ENCODE data around the gene LAMA3.

LAMA3 gene

DNA sequence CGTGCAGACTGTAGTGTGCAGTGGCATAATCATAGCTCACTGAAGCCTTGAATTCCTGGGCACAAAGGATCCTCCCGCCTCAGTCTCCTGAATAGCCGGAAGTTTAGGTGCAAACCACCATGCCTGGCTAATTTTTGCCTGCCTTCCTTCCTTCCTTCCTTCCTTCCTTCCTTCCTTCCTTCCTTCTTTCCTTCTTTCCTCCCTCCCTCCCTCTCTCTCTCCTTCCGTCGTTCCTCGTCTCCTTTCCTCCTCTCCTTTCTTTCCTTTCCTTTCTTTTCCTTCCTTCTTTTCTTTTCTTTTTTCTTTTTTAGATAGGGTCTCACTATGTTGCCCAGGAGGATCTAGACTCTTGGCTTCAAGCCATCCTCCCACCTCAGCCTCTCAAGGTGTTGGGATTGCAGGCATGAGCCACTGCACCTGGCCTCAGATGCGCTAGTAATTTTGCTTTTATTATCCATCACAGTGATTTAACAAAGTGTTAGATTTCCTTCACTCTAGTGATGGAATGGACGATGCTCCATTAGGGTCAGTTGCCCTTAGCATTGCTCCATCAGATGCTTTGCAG lies 20.0 kb upstream of the LAMA3 start:
- DNase-seq (ENCODE audit: low read depth, low spot score), result no peak
- no peak overlapping the region for H3K27ac ChIP-seq

DNA sequence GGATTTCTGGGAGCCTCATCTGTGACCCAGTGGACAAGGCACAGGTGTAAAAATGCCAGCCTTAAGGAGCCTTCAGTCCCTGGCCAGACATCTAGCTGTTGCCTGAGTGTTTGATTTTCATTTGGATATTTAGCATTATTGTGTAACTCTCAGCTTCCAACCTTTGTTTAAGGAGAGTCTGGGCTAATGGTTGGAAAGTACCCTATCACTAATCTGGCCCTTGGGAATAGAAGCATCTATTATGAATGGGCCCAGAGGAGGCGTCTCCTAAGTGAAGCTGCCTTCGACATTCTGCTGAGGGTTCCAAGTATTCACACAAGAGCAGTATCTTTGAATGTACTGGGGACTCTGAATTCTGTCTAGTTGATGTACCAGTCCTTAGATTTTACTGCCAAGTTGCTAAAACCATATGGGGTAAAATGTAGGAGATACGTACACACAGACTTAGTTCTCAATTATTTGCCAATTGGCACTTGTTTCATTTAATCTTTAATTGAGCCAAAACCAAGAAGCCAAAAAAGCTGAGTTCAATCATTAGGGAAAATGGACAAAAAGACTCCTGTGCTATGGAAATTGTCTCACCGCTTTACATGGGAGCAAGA lies 19.3 kb upstream of the LAMA3 start:
- no peak for DNase-seq (ENCODE audit: low read depth, low spot score)
- H3K27ac ChIP-seq, result no peak overlapping the region

DNA sequence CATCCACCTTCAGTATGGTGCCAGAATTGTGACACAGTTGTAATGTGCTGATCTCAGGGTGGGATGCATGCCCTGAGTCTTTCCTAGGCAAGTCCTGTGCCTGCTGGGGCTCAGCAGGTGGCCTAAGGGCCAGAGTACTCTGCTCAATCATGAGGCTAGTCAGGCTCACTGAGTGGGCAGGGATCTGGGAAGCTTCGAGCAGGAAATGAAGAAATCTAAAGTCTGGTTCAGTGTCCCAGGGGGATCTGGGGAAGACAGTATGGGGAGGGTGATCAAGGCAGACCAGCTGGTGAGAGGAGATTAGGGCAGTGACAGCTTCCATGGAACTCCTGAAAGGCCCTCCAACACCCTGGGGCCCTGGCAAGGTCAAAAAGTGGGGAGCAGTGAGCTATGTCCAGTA lies 17.7 kb upstream of the LAMA3 start:
- no peak for DNase-seq (ENCODE audit: low read depth, low spot score)
- no peak overlapping the region for H3K27ac ChIP-seq

DNA sequence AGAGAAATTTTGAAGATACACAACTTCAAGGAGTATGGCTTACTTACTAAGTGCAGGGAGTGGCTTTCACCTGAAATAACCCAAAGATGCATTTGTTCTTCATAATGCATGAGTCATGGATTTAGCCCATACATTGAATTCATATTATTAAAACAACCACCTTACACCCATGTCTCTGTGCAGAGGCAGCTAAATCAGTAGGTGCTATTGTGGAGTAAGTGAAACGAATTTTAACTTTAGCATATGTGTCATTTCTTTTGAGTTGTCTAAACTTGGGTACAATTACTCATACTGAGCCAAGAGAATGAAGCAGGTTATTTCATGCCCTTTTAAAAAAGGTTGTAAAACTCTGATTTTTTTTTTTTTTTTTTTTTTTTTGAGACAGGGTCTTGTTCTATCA lies 15.5 kb upstream of the LAMA3 start:
- H3K27ac ChIP-seq, result peak overlapping the region; percentile 35
- peak; percentile 33 for DNase-seq (ENCODE audit: low read depth, low spot score)

DNA sequence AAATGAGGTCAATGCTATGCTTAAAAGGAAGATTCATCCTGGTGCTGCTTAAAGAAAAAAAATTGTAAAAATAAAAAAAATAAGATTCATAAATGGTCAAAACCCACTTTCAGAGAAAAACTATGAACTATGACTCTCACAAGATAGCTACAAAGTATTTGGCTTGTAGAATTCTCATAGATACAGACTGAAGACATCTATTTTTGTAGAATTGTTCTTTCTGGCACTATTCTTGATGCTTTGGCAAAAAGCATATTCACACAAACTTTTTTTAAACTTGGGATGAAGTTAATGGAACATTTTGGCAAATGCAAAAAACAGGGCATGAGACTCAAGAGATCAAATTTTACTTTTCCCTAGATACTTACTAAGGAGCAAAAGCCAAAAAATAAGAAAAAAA lies 14.0 kb upstream of the LAMA3 start:
- no peak for DNase-seq (ENCODE audit: low read depth, low spot score)
- H3K27ac ChIP-seq, result no peak overlapping the region

DNA sequence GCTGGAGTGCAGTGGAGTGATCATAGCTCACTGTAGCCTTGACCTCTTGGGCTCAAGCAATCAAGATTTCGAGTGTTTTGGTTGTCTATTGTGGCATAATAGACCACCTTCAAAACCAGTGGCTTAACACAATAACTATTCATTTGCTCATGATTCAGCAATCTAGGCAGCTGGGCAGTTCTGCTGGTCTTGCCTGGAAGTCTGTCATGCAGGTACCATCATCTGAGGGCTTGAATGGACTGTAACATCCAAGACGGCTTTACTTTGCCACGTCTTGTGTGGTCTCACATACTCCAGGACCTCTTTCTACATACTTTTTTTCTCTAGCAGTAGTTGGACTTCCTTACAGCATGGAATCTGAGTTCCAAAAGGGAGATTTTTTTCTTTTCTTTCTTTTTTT lies 13.4 kb upstream of the LAMA3 start:
- H3K27ac ChIP-seq, result no peak overlapping the region
- no peak for DNase-seq (ENCODE audit: low read depth, low spot score)

DNA sequence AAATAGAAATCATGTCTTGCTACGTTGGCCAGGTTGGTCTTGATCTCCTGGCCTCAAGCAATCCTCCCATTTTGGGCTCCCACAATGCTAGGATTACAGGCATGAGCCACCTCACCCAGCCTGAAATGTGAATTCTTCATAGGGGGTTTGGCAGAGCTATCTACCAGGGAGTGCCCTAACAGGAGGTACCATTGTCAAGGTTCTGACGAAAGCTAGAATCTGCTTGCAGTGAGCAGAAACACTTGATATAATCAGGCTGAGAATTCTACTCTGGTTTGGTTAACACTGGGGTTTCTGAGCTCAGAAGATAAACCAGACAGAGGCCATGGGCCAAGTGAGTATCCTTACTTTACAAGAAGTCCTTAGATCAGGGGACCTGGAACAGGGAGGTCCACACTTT lies 7.2 kb upstream of the LAMA3 start:
- no peak for DNase-seq (ENCODE audit: low read depth, low spot score)
- H3K27ac ChIP-seq, result no peak overlapping the region

DNA sequence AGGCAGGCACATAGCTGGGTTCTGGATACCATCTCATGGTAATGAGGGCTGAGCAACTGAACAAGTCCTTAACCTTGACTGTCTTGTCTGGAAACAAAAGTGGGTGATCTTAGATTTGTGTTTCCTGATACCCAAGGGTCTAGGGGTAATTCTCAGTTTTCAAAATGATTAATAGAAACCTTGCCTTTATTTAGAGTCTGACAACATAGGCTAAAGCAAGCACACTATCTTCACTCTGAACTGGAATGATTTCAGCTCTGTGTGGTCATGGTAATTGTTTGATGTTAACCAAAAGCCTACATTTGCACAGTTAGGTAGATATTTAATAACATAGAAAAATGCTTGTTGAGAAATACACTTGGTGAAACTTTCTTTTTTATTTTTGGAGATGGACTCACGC lies 6.8 kb upstream of the LAMA3 start:
- no peak for DNase-seq (ENCODE audit: low read depth, low spot score)
- no peak overlapping the region for H3K27ac ChIP-seq

DNA sequence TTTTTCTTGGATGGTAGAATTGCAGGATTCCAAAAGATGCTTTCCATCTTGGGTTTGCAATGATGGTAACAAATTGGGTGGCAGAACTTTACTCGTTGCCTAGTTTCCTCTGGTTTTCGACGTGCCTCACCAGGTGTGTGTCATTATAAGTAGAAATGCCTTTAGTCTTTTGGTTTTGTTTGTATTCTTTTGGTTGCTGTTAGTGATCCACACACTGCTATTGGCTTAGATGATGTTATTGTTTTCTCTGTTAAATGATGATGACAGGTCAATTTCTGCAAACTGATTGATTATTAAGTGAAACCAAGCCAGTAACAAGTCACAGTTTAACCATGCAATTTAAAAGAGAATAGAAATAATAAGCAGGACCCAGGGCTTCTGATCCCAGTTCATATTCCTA lies 6.1 kb upstream of the LAMA3 start:
- DNase-seq (ENCODE audit: low read depth, low spot score), result no peak
- H3K27ac ChIP-seq, result no peak overlapping the region

DNA sequence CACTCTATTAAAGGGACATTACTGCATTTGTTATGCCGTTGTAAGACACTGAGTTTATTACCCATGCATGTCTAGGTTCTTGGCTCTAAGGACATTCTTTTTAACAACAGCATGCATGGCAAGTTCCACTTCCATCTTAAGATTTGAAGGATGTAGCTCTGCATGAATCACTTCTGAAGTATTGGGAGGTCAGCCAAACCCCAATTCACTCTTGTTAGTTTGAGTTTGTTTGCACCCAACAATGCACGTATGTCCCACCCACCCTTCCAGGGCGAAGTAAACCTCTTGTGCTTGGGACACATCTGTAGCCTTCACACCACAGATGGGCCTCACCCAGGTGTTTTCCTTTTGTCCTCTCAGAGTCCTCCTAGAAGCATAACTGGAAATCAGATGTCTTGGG lies 5.6 kb upstream of the LAMA3 start:
- H3K27ac ChIP-seq, result no peak overlapping the region
- DNase-seq (ENCODE audit: low read depth, low spot score), result no peak

DNA sequence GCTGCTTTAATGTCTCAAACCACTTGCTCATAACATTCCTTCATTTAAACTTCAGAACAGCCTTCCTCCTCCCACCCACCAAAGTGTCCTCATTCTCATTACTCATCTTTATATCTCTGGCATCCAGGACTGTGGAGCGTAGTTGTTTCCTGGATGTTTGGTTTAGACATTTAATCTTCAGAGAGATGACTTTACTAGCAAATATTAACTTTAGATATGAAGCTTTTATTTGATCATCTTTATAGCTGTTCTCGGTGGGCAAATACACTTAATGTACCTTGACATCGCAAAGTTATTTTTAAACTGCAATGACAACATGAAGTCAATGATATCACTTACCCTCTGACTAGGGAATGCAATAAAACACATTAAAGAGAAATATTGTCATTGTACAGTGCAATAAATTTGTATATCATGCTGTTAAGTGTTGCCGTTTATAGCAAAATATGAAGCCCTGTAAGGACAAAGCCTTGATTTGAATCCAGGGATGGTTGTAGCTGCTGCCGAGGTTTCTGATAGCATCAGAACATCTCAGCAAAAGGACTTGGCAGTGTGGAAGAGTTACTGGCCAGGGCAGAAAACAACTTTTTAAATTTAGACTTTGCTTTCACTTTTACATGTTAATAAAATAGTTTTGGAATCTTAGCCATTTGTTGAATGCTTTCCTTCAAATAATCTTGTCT lies 4.6 kb upstream of the LAMA3 start:
- H3K27ac ChIP-seq, result no peak overlapping the region
- no peak for DNase-seq (ENCODE audit: low read depth, low spot score)

DNA sequence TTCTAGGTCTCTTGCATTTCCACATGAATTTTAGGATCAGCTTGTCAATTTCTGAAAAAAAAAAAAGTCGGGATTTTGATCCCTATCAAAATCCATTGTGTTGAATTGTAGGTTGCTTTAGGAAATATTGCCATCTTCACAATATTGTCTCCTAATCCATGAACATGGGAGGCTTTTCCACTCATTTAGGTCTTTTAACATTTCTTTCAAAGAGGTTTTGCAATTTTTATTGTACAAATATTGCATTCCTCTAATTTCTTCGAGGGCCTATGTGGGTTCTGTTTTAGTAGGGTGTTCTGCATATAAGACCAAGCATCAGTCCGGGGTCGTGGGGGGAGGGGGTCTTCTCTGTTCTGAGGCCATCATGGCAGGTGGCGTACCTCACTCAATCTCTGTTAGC lies 725 bp upstream of the LAMA3 start:
- peak overlapping the region; percentile 32 for H3K27ac ChIP-seq
- no peak for DNase-seq (ENCODE audit: low read depth, low spot score)

DNA sequence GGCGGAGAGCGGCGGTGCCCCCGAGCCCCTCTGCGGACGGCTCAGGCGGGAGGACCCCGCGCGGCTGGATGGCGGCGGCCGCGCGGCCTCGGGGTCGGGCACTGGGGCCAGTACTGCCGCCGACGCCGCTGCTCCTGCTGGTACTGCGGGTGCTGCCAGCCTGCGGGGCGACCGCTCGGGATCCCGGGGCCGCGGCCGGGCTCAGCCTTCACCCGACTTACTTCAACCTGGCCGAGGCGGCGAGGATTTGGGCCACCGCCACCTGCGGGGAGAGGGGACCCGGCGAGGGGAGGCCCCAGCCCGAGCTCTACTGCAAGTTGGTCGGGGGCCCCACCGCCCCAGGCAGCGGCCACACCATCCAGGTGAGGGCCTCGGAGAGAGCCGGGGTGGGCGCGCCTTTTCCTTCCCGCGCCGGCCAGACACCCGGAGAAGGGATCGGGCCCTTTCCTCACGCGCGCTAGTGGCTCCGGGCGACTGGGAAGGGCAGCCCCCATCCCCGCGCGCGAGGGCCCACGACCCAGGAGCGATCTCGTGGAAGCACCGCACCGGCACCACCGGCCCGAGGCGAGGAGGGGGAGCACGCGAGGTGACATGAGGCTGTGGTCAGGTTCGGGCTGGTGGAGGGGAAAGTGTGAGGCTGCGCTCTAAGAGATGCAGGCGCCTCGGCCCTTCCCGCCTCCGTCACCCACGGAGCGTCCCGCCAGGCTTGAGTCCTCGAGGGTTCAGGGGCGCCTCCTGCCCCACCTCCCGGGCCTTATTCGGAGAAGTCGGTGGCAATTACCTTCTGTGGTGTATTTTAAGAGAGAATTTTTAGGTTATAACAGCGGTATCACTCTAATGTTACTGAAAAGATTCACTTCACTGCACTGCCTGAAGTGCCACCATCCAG lies 607 bp downstream of the LAMA3 start:
- peak overlapping the region; percentile 32 for H3K27ac ChIP-seq
- no peak for DNase-seq (ENCODE audit: low read depth, low spot score)

DNA sequence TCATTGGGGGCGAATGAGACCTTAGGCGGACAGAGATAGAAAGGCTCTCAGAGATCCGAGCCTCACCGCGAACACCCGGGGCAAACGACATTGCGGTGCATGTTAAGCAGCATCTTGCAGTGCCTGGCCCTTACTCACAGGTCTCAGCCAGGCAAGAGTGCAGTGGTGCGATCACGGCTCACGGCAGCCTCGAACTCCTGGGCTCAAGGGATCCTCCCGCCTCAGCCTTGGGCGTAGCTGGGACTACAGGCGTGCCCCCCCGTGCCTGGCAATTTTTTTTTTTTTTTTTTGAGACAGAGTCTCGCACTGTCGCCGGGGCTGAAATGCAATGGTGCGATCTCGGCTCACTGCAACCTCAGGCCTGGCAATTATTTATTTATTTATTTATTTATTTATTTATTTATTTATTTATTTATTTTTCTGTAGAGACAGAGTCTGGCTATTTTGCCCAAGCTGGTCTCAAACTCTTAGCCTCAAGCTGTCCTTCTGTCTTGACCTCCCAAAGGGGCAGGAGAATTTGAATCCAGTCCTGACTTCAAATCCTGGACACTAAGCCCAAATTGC lies 1.3 kb downstream of the LAMA3 start:
- H3K27ac ChIP-seq, result no peak overlapping the region
- no peak for DNase-seq (ENCODE audit: low read depth, low spot score)

DNA sequence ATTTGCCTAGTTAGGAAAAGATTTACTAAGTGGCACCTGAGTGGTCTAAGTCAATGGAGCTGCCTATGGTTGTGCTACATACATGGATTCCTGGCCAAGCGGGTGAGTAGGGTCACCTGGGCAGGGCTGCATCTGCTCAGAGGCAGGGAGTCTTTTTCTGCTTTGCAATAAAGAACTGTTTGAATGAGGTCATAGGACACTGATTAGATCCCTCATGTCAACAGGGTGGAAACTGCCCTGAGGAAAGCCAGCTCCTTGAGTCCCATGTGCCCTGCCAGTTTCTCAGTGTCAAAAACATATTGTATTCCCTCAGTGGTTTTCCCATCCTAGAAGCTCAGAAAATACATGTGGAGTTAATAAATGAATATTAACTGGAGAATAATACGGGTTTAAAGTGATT lies 4.6 kb downstream of the LAMA3 start:
- peak overlapping the region; percentile 83 for H3K27ac ChIP-seq
- no peak for DNase-seq (ENCODE audit: low read depth, low spot score)

DNA sequence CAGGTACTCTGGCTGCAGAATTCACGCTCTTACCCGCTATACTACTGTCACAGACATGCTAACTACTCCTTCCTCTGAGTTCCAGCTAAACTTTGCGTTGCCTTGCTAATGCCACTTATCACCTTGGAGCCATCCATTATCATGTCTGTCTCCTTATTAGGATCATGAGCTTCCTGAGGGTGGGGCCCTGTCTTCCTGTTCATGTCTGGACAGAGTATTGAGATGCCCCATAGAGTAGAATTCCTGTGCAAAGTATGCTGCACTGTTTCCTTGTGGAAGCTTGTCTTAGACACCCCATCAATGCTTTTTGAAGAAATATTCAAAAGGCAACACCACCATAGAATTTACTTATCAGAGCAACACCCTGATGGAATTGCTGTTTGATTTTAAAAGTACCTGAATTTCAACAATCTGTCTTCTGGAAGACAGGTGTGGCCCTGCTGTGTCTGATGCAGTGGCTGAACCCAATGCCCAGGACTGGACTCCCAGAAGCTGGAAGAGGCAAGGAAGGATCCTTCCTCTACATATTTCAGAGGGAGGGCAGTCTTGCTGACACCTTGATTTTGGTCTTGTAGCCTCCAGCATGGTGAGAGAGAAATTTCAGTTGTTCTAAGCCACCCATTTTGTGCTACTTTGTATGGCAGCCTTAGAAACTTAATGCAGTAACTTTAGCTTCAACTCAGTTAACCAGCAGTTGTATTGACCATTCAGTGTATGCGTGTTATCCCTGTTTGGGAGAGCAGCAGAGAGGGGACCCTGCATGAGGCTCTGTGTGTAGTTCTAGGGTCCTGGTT lies 5.6 kb downstream of the LAMA3 start:
- DNase-seq (ENCODE audit: low read depth, low spot score), result no peak
- H3K27ac ChIP-seq, result peak overlapping the region; percentile 83

DNA sequence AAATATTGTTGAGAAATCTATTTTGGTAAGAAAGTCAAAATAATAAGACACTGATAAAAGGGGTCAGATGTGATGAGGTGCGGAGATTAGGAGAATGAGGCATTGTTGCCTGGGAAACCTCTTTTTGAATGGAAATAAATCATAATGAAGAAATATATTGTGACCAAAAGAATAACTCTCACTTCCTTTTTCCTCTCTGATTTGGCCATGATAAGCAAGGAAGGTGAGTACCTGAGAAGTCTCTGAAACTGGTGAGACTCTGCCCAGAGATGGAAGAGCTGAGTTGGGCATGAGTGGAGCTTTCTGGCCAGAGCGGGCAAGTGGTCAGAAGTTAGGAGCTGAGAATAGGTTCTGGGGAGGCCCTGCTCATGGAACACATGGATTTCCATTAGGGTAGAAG lies 11.8 kb downstream of the LAMA3 start:
- H3K27ac ChIP-seq, result no peak overlapping the region
- no peak for DNase-seq (ENCODE audit: low read depth, low spot score)

DNA sequence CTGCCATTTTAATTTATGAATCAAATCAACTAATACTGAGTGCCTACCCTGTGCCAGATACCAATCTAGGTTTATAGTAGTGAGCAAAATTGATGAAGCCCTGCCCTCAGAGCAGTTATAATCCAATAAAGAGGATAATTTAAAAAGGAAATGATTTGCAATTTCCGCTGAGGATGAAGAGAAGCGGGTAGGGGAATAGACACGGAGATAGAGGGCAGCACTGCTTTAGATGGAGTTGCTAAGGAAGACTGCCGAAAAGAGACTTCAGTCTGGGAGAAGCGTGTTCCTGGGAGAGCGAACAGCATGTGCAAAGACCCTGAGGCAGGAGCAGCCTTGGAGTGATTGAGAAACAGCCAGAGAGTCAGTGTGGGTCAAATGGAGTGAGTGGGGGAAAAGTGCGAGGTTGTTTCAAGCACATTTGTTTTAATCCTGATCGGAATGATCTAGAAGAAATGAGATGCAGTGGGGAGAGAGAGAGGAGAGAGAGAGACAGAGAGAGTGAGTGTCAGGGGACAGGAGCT lies 12.4 kb downstream of the LAMA3 start:
- no peak for DNase-seq (ENCODE audit: low read depth, low spot score)
- no peak overlapping the region for H3K27ac ChIP-seq

DNA sequence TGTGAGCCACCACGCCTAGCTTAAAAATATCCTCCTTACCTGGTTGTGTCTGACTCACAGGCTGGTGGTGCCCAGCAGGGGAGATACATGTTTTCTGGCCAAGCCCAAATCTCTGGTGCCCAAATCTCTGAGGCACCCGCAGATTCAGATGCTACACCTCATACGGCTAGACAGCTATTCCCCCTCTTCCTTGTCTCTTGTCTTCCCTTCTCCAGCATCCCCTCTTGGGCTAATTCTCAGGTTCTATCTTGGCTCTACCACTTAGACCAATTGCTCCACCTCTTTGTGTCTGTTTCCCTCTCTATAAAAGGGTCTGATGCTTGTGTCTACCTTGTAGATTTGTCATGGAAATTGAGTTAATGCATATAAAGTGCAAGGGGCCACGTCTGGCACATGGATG lies 13.4 kb downstream of the LAMA3 start:
- no peak for DNase-seq (ENCODE audit: low read depth, low spot score)
- no peak overlapping the region for H3K27ac ChIP-seq
